ENCODE measurements around the gene ANXA6.

Gene ANXA6

DNA sequence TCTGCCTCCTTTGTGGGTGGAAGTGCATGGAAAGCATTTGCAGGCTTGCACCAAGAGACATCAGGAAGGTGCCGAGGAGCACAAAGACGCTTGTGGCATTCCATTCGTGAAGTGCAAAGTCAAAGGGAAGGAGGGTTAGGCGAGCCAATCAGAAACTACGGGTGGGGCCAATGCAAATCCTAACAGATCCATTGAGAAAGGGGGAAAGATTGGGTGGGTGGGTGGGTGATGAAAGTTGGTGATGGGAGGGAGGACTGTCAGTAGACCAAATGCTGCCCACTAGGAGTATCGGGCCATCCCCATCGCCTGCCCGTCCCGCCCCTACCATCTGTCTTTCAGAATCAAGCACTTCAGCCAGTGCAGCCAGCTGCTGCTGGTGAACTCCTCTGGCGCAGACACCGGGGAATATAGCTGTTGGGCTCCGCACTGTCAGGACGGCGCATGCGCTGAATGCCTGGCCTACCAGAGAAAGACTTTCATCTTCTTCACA, 17.1 kb upstream of the ANXA6 start:
- no peaks in the 10 kb centered on the region for H3K4me1 ChIP-seq (ENCODE audit: insufficient read depth, low read length)
- no peak overlapping the region for H2AFZ ChIP-seq (ENCODE audit: low read depth, low read length)
- no peaks in the 10 kb centered on the region for H3K9me3 ChIP-seq (ENCODE audit: low read length)
- H3K36me3 ChIP-seq (ENCODE audit: insufficient read depth, low read length) = no peaks in the 10 kb centered on the region
- no peaks in the 10 kb centered on the region for H3K27me3 ChIP-seq (ENCODE audit: insufficient read depth, low read length)
- no peak overlapping the region for H3K4me3 ChIP-seq (ENCODE audit: low read length)

DNA sequence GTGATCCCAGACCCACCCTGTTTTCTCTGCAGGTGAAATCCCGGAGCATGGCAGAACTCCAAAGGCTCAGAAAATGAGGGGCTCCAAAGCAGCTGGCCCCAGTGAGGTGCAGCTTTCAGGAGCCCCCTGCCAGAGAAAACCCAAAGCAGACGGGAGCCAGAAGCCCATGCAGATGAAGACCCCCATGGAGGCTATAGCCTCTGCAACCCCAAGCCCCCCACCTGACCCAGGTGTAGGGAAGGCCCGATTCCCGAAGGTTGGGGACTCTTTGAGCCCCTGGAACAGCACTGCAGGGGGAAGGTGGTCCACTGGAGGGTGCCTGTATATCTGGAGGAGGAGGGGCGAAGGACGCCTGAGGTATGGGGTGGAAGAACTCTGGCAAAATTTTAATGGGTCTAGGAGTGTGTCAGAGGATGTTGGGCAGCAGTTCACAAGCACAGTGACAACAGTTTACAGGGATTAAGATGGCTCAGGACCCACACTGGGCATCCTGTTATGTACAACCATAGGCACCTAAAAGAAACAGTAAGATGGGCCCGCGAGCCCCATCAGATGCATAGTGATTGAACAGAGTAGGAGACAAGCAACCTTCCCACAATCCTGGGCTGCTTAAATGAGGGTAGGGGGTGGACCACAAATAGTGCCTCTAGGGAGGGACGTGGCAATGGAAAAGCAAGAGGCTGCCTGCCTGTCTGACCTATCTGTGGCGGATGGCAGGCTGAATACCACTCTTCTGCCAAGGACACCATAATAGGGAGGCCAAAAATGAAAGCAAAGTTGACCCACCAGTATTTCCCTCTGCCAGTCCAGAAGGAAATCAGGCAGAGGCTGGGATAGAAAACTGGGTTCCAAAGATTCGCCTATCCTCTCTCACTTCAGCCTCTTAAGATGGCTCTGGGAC, 16.4 kb upstream of the ANXA6 start:
- Histone ChIP-seq H3K4me1 (ENCODE audit: insufficient read depth, low read length) (no peaks in the 10 kb centered on the region), H3K9me3 (ENCODE audit: low read length) (no peaks in the 10 kb centered on the region), H3K27me3 (ENCODE audit: insufficient read depth, low read length) (no peaks in the 10 kb centered on the region), H2AFZ (ENCODE audit: low read depth, low read length) (no peak overlapping the region), H3K36me3 (ENCODE audit: insufficient read depth, low read length) (no peaks in the 10 kb centered on the region), H3K4me3 (ENCODE audit: low read length) (no peak overlapping the region)

DNA sequence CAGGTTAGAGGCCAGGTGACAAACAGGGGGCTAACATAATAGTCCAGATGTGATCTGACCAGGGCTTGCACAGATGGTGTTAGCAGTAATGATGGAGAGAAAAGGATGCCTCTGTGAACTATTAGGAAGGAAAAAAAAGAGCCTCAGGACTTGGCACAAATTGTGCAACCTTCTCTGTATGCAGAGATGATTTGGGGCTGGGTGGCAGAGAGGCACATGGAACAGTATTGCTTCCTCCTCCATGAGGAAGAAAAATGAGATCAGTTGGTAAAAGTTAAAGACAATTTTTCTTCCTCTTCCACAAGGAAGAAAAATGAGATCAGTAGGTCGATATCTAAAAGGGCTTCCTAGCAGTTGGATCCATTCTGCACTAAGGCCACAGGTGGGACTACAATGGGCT, 13.9 kb upstream of the ANXA6 start:
- H3K36me3 ChIP-seq (ENCODE audit: insufficient read depth, low read length) = no peaks in the 10 kb centered on the region
- no peaks in the 10 kb centered on the region for H3K9me3 ChIP-seq (ENCODE audit: low read length)
- no peaks in the 10 kb centered on the region for H3K27me3 ChIP-seq (ENCODE audit: insufficient read depth, low read length)
- H3K4me1 ChIP-seq (ENCODE audit: insufficient read depth, low read length) = no peaks in the 10 kb centered on the region
- H3K4me3 ChIP-seq (ENCODE audit: low read length) = no peak overlapping the region
- H2AFZ ChIP-seq (ENCODE audit: low read depth, low read length) = no peak overlapping the region

DNA sequence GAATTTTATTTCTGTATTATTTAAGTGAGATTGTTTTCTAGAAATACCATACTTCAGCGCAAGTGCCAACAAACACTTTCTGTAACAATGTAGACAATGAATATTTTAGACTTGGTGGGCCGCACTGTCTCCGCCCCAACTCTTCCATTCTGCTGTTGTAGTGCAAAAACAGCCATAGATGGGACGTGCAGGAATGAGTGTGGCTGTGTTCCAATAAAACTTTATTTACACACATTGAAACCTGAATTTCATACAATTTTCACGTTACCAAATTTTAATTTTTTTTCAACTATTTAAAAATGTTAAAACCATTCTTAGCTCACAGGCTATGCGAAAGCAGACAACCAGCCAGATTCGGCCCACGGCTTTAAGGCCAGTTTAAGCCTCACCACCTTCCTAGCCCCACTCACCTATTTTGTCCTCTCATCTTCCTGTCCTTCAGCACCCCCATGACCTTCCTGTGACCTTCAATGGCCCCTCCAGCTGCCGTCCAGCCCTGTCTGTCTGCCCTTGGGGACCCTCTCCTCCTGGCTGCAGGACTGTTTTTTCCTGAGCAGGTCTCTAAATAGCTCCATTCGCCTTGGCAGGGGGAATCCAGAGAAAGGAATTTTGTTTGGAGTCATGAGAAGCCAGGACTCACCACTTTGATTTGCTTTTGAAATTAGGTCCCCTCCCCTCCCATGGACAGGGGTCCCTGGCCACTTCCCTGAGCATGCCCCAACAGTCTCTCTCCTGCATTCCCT, 11.2 kb upstream of the ANXA6 start:
- Histone ChIP-seq H3K4me3 (ENCODE audit: low read length) (no peak overlapping the region), H2AFZ (ENCODE audit: low read depth, low read length) (no peak overlapping the region), H3K36me3 (ENCODE audit: insufficient read depth, low read length) (no peaks in the 10 kb centered on the region), H3K4me1 (ENCODE audit: insufficient read depth, low read length) (no peaks in the 10 kb centered on the region), H3K27me3 (ENCODE audit: insufficient read depth, low read length) (no peaks in the 10 kb centered on the region), H3K9me3 (ENCODE audit: low read length) (no peaks in the 10 kb centered on the region)

DNA sequence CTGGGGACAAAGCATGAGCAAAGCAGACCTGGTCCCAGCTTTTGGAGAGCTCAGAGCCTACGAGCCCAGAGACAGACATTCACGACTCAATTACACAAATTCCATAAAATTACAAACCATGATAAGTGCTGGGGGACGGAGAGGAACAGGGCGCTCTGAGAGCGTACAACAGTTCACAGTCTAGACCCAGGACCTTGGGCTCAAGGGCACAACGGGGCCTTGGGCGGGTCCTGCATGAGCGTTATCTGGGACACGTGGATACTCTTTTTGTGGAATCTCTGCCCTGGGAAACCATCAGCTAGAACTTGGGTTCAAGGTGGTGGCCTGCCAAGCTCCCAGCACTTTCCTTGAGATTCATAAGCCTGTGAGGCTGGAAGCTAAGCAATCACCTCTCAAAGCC, 9.4 kb upstream of the ANXA6 start:
- Histone ChIP-seq H3K4me1 (ENCODE audit: insufficient read depth, low read length) (no peaks in the 10 kb centered on the region), H3K4me3 (ENCODE audit: low read length) (no peak overlapping the region), H2AFZ (ENCODE audit: low read depth, low read length) (no peak overlapping the region), H3K9me3 (ENCODE audit: low read length) (no peaks in the 10 kb centered on the region), H3K27me3 (ENCODE audit: insufficient read depth, low read length) (no peaks in the 10 kb centered on the region), H3K36me3 (ENCODE audit: insufficient read depth, low read length) (no peaks in the 10 kb centered on the region)

DNA sequence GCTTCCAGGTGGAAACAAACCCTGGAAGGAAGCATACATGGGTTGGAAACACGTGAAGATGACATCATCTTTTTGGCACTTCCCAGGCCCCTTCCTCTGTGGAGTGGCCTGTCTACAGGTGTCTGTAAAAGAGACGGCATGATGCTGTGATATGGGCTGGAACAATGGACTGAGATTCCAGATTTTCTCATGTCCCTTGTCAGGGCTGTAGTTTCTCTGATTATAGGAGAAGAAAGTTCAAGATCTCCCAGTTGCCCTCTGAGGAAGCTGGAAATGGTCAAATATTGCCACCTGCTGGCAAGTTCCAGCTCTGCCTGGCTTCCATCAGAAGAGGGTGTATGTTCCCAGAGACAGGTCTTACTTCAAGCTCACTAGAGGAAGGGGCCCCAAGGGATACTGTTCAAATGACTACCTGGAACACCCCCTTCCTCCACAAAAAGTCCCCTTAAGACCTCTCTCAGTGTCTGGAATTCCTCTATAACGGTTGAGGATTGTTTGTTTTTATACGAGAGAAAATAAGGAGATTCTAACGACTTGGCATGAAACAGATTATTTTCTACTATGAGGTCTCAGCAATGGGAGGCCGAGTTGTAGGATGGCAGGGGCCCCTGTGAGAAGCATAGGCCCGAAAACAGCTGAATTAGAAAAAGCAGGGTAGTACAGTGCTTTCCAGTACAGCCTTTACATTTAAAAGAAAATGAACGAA, 7.3 kb upstream of the ANXA6 start:
- H3K27me3 ChIP-seq (ENCODE audit: insufficient read depth, low read length) = no peaks in the 10 kb centered on the region
- H3K9me3 ChIP-seq (ENCODE audit: low read length) = no peaks in the 10 kb centered on the region
- no peak overlapping the region for H3K4me3 ChIP-seq (ENCODE audit: low read length)
- H2AFZ ChIP-seq (ENCODE audit: low read depth, low read length) = no peak overlapping the region
- H3K4me1 ChIP-seq (ENCODE audit: insufficient read depth, low read length) = no peaks in the 10 kb centered on the region
- H3K36me3 ChIP-seq (ENCODE audit: insufficient read depth, low read length) = no peaks in the 10 kb centered on the region

DNA sequence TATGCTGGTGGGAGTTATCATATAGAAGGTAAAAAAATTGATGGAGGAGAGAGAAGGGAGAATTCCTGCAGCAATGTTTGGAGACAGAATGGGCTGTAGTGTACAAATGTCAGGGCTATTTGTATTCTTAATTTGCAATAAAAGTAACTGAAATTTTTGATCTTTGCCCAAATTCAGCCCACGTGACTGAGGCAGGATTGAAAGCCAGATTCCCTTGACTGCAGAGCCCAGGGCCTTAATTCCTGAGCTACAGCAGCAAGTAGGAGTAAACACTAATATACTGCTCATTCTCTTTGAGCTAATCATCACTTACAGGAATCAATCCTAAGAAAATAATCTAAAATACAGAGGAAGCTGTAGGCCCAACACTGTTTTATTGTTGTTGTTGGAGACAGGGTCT, 5.2 kb upstream of the ANXA6 start:
- Histone ChIP-seq H3K9me3 (ENCODE audit: low read length) (no peaks in the 10 kb centered on the region), H2AFZ (ENCODE audit: low read depth, low read length) (no peak overlapping the region), H3K4me3 (ENCODE audit: low read length) (no peak overlapping the region), H3K4me1 (ENCODE audit: insufficient read depth, low read length) (peaks cover 10% of the 10 kb centered on the region), H3K36me3 (ENCODE audit: insufficient read depth, low read length) (no peaks in the 10 kb centered on the region), H3K27me3 (ENCODE audit: insufficient read depth, low read length) (no peaks in the 10 kb centered on the region)

DNA sequence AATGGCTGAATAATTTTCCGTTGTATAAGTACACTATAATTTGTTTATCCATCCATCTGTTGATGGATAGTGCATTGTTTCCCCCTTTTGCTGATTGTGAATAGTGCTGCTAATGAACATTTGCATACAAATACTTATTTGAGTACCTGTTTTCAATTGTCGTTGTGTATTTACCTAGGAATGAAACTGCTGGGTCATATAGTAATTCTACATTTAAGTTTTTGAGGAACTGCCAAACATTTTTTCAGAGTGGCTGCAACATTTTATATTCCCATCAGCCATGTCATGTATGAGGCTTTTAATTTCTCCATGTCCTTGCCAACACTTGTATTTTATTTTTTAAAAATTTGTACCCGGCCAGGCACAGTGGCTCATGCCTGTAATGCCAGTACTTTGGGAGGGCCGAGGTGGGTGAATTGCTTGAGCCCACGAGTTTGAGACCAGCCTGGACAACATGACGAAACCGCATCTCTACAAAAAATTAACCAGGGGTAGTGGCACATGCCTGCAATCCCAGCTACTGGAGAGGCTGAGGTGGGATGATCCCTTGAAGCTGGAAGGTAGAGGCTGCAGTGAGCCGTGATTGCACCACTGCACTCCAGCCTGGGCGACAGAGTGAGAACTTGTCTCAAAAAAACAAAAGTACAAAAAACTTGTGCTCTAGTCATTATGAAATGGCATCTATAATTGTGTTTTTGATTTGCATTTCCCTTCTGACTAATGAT, 2.2 kb upstream of the ANXA6 start:
- H3K4me1 ChIP-seq (ENCODE audit: insufficient read depth, low read length) = peaks cover 29% of the 10 kb centered on the region
- no peak overlapping the region for H3K4me3 ChIP-seq (ENCODE audit: low read length)
- no peaks in the 10 kb centered on the region for H3K36me3 ChIP-seq (ENCODE audit: insufficient read depth, low read length)
- no peak overlapping the region for H2AFZ ChIP-seq (ENCODE audit: low read depth, low read length)
- no peaks in the 10 kb centered on the region for H3K27me3 ChIP-seq (ENCODE audit: insufficient read depth, low read length)
- H3K9me3 ChIP-seq (ENCODE audit: low read length) = no peaks in the 10 kb centered on the region

DNA sequence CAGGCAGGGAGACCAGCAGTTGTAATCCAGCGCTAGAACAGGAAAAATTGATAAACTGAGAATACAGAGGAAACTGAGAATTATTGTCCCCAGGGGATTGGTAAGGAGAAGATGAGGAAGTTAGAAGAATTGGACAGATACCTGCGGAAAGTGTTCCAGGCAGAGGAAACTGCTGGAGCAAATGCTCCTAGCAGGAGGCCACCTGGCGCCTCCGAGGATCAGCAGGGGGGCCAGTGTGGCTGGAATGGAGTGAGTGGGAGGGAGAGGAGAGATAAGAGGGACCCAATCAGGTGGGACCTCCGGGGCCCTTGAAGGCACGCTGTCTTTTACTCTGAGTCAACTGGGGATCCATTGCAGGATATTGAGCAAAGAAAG, 695 bp upstream of the ANXA6 start:
- H3K27me3 ChIP-seq (ENCODE audit: insufficient read depth, low read length) = no peaks in the 10 kb centered on the region
- no peaks in the 10 kb centered on the region for H3K9me3 ChIP-seq (ENCODE audit: low read length)
- peaks cover 29% of the 10 kb centered on the region for H3K4me1 ChIP-seq (ENCODE audit: insufficient read depth, low read length)
- peak overlapping the region; percentile 87 for H2AFZ ChIP-seq (ENCODE audit: low read depth, low read length)
- peak overlapping the region; percentile 79 for H3K4me3 ChIP-seq (ENCODE audit: low read length)
- no peaks in the 10 kb centered on the region for H3K36me3 ChIP-seq (ENCODE audit: insufficient read depth, low read length)

DNA sequence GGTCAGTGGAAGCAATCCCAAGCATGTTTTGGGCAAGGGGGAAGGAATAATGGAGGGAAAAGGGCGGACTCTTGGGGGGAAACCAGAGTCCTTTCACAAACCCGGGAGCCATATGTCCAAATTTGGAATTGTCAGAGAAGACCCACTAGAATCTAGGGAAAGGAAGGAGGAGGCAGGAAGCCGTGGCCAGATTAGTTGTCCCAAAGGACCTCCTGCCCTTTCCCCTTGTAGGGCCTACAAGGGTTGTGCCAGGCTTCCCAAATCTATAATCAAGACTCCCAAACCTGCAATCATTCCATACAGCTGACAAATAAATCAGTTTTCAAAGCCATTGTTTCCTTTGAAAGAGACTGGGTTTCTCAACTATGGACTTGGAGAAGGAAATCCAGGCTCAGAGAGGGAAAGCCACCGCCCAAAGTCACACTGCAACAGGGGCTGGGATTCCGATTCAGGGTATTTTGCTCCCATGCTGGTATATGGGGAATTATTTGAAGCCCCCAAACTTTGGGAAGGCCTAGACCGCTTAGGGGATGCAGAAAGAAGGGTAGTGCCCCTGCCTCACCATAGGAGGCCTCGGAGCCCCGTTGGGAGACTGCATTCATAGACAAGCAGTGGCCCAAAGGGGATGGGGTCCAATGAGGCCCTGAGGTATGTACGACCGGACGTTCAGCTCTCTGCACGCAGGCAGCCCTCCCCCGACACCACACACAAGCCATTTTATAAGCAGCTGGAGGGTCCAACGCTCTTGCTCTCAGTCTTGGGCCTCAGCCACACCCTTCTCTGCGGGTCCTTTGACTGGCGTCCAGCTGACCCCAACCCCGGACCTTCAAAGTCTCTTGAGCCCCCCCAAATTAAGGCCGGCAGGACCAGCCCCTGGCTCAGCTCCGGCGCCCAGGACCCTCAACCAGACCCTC, 815 bp downstream of the ANXA6 start:
- no peaks in the 10 kb centered on the region for H3K36me3 ChIP-seq (ENCODE audit: insufficient read depth, low read length)
- H3K4me1 ChIP-seq (ENCODE audit: insufficient read depth, low read length) = peaks cover 29% of the 10 kb centered on the region

DNA sequence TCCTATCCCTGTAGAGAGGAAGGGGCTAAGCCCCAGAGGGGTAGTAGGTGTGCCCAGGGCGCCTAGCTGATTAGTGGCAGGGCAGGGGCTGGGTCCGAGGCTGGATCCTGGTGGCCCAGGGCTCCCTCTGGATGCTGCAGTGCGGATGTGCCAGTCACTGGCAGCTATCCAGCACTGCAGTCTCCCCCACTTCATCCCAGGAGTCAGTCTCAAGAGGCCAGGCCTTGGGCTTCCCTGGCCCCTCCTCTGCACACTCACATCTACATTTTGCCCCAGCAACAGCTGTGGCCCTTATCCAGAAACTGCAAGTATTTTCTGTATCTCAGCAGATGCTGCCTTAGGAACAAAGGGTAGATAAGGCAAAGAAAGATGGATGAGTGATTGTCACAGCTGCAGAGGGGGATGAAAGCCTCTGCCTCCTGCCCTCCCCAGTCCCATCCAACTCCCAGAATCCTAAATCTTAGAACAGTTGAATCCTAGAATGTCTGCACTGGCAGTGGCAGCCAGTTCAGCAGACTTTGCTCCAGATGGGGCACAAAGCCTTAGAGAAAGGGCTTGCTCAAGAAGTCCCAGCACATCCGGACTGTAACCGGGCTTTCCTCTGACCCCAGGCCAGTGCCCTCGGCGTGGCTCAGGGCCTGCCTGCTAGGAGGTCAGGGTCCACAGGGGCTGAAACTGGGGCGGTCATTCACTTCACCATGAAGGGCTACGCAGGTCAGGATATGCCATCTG, 1.6 kb downstream of the ANXA6 start:
- no peaks in the 10 kb centered on the region for H3K27me3 ChIP-seq (ENCODE audit: insufficient read depth, low read length)
- H3K4me3 ChIP-seq (ENCODE audit: low read length) = peak overlapping the region; percentile 79
- no peak overlapping the region for H2AFZ ChIP-seq (ENCODE audit: low read depth, low read length)
- peaks cover 34% of the 10 kb centered on the region for H3K4me1 ChIP-seq (ENCODE audit: insufficient read depth, low read length)
- H3K36me3 ChIP-seq (ENCODE audit: insufficient read depth, low read length) = no peaks in the 10 kb centered on the region
- no peaks in the 10 kb centered on the region for H3K9me3 ChIP-seq (ENCODE audit: low read length)

More for the DNA sequence above, 815 bp downstream of the ANXA6 start:
- Histone ChIP-seq H3K4me3 (ENCODE audit: low read length) (peak overlapping the region; percentile 79), H2AFZ (ENCODE audit: low read depth, low read length) (peak overlapping the region; percentile 87), H3K27me3 (ENCODE audit: insufficient read depth, low read length) (no peaks in the 10 kb centered on the region), H3K9me3 (ENCODE audit: low read length) (no peaks in the 10 kb centered on the region)
